SK-N-SH (cell line): Measurements from ENCODE around the gene CCDC70.

Experiments
- CTCF ChIP-seq: fragments of 200-600 bp; sonication (generic); IDR thresholded peaks from 2 replicates; pipeline ENCODE4 v1.6.1; 2017; ENCODE audit warnings: antibody characterized with exemption, mild to moderate bottlenecking, moderate library complexity
- EZH2phosphoT487 ChIP-seq: fragments of 200-600 bp; sonication (generic); IDR thresholded peaks from 2 replicates; pipeline ENCODE4 v1.6.1; 2017; ENCODE audit warnings: low read depth, mixed run types, mild to moderate bottlenecking, antibody characterized with exemption, moderate library complexity, borderline replicate concordance
- FOXM1 ChIP-seq: IDR thresholded peaks from 2 replicates; pipeline ENCODE4 v1.4.0; 2012; ENCODE audit warnings: low read depth, mild to moderate bottlenecking
- NFIC ChIP-seq: IDR thresholded peaks from 2 replicates; pipeline ENCODE4 v1.4.0; 2012; ENCODE audit warnings: borderline replicate concordance
- RAD21 ChIP-seq: IDR thresholded peaks from 2 replicates; pipeline ENCODE4 v1.6.1; 2012; ENCODE audit warnings: mild to moderate bottlenecking, low read length
- RCOR1 ChIP-seq: fragments of 150-350 bp; IDR thresholded peaks from 2 replicates; pipeline ENCODE4 v1.6.1; 2017; ENCODE audit warnings: antibody characterized with exemption, low read length
- SMC3 ChIP-seq: IDR thresholded peaks from 2 replicates; pipeline ENCODE4 v1.6.1; 2012; ENCODE audit warnings: low read depth, low read length, improper control_type of control experiment
- TAF1 ChIP-seq: IDR thresholded peaks from 2 replicates; pipeline ENCODE4 v1.6.1; 2012; ENCODE audit warnings: low read depth, mild to moderate bottlenecking, low read length, moderate library complexity, borderline replicate concordance
- USF1 ChIP-seq: IDR thresholded peaks from 2 replicates; pipeline ENCODE4 v1.4.0; 2012; ENCODE audit warnings: low read depth, borderline replicate concordance
- USF2 ChIP-seq: fragments of 150-350 bp; IDR thresholded peaks from 2 replicates; pipeline ENCODE4 v1.6.1; 2017; ENCODE audit warnings: antibody characterized with exemption, low read length, low read depth, borderline replicate concordance
- TF ChIP-seq, protein P1 (sequence below): IDR thresholded peaks from 2 replicates; pipeline ENCODE4 v1.6.1; 2012; ENCODE audit warnings: mild to moderate bottlenecking, low read depth, low read length, moderate library complexity

GRCh38 chr13:51856027-51856736 is 5.6 kb upstream of the CCDC70 start:
- TF ChIP-seq CTCF (no peak), EZH2phosphoT487 (no peak), RAD21 (no peak), TAF1 (no peak), SMC3 (no peak), NFIC (no peak), USF2 (no peak), USF1 (no peak), RCOR1 (no peak), FOXM1 (no peak)
- TF ChIP-seq, protein P1, sequence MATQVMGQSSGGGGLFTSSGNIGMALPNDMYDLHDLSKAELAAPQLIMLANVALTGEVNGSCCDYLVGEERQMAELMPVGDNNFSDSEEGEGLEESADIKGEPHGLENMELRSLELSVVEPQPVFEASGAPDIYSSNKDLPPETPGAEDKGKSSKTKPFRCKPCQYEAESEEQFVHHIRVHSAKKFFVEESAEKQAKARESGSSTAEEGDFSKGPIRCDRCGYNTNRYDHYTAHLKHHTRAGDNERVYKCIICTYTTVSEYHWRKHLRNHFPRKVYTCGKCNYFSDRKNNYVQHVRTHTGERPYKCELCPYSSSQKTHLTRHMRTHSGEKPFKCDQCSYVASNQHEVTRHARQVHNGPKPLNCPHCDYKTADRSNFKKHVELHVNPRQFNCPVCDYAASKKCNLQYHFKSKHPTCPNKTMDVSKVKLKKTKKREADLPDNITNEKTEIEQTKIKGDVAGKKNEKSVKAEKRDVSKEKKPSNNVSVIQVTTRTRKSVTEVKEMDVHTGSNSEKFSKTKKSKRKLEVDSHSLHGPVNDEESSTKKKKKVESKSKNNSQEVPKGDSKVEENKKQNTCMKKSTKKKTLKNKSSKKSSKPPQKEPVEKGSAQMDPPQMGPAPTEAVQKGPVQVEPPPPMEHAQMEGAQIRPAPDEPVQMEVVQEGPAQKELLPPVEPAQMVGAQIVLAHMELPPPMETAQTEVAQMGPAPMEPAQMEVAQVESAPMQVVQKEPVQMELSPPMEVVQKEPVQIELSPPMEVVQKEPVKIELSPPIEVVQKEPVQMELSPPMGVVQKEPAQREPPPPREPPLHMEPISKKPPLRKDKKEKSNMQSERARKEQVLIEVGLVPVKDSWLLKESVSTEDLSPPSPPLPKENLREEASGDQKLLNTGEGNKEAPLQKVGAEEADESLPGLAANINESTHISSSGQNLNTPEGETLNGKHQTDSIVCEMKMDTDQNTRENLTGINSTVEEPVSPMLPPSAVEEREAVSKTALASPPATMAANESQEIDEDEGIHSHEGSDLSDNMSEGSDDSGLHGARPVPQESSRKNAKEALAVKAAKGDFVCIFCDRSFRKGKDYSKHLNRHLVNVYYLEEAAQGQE: no peak
